NCI-H524 (cell line): ENCODE results near the gene RAI1.

ENCODE experiments used
- DNase-seq, 2 experiments: peaks; one replicate each; lab custom pipeline; 2025; lab: John Stamatoyannopoulos, UW

The RAI1 gene

DNA sequence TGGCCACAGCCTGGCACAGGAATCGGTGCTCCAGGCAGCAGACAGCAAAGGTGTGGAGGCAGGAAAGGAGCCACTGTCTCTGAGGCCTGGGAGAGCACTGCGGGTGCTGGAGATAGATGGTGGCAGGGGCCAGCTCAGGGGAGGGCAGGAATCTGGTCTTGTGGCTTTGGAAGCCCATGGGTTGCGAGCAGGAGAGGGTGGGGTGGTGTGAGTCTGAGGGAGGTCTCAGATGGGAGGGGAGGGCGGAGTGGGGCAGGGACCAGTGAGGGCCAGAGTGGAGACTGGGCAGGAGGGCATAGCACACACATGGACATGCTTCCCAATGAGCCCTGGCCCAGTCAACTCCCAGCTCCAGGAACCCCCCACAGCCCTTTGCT, 85.5 kb downstream of the RAI1 start:
- DNase-seq, result no peak

DNA sequence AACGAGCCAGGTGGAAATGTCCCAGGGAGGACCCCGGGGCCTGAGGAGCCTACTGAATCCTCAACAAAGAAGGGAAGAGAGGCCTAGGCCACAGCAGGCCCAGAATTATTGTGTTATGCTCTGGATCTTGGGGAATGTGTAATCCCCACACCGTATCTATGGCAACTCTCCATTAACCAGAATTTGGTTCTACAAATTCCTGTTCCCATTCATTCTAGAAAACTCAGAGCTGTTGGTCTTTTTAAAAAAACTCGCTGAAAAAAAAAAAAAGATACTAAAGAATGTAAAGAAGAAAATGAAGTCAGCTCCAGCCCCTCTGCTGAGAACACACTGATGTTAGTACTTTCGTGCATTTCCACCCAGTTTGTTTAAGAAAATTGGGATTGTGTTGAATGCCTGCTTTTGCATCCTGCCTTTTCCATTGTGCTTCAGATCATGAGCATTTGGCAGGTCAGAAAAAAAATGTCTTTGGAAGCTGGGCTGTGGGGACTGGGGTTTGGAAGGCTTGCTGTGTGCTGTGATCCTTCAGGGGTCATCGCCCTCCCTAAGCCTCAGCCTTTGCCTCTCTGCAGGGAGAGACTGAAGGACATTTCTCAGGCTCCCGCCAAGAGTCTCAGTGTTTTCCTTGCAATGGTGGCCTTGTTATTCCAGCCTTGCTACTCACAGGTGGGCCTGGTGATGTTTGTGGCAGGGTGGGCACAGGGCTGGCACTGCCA, 86.1 kb downstream of the RAI1 start:
- no peak for DNase-seq

DNA sequence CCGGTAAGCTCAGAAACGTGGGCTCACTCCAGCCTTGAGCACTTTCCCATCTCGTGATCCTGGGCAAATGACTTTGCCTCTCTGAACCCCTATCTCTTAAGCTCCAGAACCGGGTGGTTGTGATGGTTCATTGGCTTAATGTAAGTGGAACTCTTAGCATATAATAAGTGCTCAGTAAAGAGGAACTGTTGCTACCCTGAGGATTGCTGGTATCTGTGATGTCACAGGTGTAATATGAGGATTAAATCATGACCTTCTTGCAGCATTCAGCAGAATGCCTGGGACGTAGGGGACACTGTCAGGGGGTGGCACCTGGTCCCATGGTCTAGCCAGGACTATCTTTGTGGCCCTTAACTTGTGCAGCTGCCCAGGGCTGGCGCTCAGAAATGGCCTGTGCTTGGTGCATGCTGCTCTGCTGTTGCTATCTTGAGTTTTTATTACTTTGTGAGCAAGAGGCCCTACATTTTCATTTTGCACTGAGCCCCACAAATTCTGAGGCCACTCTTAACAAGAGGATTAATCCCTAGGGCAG, 86.7 kb downstream of the RAI1 start:
- DNase-seq, result no peak

DNA sequence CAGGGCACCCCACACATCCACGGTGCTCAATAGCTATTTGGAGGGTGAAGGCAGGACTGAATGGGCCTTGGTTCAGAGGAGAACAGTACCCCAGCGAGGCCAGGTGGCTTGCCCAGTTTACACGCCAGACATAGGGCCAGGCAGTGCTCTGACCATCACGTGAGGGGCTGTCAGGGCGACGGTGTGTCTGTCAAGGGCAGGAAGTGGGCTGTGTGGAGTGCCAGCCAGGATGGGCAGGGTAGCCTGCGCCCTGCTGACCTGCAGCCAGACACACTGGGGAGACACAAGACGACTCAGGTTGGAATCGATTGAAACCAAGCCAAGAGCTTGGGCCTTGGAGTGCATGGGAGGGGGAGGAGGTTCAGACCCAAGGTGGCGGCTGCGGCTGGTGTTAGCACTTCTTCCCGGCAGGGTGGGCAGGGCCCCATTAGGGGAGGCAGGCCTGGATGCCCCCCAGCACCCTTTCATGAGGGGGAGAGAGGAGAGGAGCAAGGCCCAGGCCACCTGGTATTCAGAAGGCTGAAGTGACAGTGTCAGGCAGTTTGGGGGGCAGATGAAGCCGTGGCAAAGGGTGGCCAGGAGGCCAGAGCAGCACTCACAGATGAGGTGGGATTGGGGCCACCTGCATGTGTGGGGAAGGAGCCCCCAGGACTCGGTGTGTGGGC, 87.3 kb downstream of the RAI1 start:
- peak in 1 of 2 experiments; percentile 22 for DNase-seq

DNA sequence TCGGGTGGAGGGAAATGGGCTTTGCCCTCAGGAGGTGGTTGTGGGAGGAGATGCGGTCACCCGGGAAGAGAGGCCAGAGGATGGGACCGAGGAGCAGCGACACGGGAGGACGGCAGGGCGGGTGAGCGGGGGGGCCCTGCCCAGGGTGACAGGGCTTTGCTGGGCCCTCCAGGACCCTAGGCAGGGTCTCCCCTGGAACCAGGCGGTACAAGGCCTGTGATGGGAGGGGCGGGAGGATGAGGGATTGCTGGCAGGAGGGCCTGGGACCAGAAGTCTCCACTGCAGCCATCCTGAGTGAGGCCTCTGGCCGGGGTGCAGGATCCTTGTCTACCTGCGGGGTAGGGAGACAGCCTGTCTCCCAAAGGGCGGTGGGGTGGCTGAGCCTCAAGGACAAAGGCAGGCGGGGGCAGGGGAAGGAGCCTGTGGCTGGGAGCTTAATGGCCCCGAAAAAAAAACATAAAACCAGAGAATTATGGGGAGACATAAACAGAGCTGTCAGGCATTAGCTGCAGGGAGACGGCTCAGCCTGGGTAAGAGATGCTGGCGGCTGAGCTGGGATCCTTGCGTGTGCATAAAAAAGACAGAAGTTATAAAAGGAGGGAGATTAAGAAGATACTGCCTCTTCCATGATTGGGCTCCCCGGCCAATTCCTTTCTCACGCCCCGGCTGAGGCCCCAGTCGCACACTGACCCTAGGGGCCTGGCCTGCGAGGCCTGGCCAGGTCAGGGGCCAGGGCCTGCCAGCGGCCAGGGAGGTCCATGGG, 88.8 kb downstream of the RAI1 start:
- no peak for DNase-seq

DNA sequence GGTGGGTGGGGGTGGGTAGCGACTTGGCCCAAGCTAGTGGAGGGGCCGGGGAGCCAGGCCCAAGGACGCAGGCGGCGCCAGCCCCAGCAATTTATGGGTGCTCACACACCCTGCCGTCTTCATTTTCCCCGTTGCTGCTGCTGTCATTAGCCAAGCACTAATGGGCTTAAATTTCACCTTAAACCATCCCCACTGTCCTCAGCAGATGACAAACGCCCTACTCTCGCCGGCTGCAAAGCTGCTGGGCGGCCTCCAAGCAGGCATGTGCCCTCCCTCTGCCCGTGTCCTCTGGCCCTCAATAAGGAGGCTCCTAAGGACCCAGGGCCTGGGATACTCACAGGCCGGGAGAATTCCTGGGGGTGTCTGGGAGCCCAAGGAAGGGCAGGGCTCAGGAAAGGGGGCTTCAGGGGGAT, 89.4 kb downstream of the RAI1 start:
- peak; percentile 31 to 52 for DNase-seq

DNA sequence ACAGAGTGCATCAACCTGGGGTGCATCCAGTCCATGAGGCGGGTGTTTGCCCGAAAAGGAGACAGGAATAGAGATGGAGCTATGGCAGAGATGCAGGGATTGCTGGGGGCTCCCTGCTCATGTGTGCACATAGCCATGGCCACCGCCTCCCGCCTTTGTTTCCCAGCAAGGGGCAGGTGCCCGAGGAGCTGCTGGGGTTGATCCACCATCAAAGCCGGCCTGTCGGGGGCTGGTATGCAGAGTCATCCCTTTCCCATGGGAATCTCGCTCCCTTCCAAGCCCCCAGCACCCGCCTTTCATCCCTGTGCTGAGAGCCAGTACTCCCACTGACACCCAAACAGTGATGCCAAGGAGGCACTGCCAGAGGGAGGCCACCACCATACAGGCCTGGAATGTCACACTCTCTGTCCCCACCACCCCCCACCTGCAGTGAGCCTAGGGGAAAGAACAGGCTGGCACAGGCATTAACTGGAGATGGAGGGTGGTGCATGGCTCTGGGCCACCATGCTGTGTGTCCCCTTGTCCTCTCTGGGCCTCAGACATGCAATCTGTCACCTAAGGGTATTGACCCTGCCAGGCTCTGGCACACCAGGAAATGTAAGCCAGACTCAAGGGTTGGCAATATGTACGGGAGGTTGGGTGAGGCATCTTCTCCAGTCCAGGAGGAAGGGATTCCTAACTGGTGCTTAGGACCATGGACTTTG, 90.4 kb downstream of the RAI1 start:
- no peak for DNase-seq

DNA sequence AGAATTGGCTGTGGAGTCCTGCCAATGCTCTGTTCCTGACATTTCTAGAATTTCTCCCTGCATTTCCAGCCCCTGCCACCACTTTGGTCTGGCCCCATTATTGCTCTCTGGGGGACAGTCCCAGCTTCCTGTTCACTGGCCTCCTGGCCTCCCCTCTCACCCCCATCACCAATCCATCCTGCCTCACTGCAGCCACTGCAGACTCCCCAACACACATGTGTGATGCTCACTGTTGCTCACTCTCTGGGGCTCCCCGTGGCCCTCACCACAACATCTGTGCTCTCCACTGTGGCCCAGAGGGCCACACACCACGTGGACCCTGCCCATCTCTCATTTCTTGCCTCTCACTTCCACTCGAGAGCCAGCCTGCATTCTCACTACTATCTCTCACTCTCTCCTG, 91.0 kb downstream of the RAI1 start:
- no peak for DNase-seq

DNA sequence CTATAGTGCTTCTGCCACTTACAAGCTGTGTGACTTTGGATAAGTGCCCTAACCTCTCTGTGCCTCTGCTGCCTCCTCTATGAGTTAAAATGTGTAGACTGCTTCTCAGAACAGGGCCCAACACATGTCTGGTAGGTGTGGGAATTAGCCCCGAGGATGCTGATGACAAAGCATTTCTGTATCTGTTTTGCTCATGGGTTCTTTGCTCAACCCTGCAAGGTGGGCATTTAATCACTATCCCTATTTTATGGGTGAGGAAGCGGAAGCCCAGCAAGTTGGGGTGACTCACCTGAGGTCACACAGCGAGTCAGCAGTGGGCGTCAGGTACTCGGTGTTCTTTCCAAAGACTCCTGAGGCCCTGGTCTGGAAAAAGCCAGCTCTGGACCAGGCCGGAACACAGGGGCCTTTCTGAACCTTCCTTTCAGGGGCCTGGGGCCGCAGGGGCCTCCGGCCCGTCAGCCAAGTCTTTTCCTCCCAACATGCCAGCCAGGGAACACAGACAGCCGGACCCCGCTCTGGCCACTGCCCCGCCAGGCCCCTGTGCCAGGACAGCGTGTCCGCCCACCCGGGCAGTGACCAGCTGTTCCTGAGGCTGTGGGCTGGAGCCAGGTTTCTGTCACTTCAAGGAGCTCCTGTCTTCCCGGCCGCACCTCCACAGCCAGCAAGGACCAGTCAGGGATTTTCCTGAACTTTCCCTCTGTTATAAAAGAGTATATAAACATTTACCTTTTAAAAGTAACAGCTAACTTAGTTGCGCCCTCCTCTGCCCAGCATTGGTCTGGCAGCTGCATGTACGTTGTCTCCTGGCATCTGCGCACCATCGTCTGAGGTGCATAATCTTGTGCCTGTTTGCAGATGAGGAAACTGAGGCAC, 93.0 kb downstream of the RAI1 start:
- DNase-seq, result peak in 1 of 2 experiments; percentile 18

DNA sequence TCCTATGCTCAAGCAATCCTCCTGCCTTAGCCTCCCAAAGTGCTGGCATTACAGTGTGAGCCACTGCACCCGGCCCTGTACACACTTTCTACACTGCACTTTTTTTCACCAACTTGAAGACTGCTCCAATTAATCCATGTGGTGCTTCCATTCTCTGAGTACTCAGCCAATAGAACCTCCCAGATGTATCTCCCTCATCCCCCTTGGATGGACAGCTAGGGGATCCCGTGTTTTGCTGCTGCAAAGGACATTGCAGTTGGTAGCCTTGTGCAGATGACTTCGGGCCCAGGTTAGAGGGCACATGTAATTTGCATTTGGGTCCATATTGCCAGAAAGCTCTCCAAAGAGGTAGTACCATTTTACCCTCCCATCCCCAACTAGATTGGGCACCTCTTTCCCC, 95.6 kb downstream of the RAI1 start:
- no peak for DNase-seq

DNA sequence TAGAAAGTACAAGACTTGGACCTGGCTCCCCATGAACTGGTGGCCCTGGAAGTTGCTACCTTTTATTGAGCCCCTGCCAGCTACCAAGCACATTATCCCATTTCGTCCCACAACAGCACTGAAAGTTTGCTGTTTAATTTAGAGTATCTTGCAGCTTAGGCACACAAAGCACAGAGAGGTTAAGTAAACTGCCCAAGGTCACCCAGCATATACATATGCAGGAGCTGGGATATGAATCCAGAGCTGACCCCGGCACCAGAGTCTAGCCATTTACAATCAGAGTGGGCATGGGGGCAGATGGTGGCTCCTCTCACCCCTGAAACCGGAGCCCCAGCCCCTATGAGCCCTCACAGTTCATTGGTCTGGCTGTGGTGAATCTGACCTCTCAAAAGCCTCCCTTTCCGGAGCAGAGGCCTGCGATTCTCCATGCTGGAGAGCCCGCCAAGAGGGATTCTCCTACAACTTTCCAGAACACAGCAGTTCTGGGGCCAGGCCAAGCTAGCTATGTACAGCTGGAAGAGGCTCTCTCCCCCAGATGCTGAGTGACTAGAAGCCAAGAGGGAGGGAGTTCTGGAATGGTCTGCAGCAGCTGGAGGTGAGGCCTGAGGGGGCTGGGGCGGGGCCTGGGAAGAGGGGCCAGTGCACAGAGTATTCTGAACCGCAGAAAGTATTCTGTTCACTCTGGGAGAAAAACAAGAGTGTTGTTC, 97.2 kb downstream of the RAI1 start:
- DNase-seq, result no peak

DNA sequence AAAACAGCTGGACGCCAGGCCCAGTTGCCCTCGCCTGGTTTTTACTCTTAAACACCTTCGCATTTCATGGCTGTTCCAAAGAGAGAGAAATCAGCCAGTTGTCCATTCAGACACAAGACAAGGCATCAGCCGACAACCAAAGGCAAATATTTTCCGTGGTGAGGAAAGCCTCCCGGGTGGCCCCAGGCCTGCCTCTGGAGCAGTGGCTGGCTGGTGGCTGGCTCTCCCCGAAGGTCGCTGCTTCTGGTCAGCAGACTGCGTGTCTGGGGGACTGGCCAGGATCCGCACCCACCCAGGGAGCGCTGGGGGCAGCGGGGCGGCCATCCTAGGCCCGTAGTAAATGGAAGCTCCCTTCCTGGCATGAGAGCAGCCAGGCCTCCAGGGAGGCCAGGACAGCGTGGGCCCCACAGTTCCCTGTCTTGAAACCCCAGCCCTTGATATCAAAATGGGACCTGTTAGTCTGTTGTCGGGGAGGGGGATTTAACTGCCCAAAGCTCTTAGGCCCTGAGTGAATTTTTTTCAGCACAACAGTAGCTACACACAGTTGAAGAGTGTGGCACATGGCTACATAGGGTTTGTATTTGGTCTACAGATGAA, 97.9 kb downstream of the RAI1 start:
- DNase-seq, result no peak

DNA sequence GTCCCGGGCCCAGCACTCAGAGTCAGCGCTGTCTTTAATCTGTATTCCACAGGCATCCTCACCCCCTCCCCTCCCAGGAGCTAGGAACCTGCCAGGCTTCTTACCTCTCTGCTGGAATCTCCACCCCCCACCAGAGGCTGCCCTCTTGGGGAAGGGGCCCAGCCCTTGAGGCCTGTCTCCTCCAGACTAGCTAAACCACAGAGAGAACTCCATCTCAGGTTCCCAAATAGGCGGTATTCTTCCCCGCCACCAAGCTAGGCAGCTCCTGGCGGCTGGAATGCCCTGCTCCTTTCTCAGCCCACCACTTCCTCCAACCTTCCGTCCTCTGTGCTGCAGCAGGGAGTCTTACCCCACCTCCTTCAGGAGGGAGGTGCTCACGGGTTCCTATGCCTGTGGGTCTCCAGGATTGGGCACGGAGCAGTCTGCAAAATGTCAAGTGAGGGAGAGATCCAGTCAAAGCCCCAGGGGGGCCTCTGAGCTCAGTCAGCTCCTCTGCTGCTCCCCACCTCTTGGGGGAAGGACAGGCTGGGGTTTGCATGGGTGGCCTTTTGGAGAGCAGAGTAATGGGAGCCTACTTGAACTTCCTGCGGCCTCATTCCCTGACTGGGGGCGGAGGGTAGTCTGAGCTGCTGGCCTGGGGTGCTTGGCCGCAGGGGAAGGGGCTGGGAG, 99.8 kb downstream of the RAI1 start:
- DNase-seq, result peak; percentile 57 to 83

DNA sequence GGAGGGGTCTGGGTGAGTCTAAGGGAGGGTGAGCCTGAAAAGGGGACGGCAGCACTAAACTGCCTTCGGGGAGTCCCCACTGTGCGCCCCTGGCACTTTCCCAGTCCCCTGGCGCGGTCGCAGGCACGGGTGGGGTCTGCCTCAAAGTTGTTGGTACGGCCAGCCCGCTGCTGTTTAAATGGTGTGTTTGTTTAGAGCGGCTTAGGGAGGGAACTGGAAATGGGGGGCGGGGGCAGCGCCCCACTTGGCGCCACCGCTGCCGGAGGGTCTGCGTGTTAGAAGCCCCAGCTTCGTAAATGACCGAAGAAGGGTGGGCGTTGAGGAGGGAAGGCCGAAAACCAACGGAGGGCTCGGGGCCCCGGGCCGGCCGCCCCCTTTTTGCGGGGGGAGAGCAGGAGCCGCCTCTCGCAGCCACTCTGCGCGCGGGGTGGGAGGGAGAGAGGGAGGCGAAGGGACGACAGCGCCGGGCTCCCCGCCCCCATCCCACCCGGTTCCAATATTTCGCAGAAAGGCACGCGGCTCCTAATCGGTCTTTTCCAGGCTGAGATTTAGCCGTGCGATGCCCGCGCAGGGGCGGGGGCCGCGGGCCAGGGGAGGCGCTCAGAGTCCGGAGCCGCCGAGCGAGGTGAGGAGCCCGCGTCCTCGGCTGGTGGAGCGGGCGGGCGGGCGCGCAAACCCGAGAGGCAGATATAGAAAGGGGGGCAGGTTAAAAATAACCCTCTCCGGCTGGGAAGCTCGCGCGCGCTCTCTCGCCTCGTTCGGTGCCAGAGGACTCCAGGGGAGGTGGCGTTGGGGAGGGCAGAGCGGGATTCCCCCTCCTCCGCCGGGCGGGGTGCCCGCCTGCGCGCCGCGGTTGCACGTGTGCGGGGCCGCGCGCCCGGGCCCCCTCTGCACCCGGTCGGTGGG, 100.6 kb downstream of the RAI1 start:
- peak; percentile 86 to 89 for DNase-seq

DNA sequence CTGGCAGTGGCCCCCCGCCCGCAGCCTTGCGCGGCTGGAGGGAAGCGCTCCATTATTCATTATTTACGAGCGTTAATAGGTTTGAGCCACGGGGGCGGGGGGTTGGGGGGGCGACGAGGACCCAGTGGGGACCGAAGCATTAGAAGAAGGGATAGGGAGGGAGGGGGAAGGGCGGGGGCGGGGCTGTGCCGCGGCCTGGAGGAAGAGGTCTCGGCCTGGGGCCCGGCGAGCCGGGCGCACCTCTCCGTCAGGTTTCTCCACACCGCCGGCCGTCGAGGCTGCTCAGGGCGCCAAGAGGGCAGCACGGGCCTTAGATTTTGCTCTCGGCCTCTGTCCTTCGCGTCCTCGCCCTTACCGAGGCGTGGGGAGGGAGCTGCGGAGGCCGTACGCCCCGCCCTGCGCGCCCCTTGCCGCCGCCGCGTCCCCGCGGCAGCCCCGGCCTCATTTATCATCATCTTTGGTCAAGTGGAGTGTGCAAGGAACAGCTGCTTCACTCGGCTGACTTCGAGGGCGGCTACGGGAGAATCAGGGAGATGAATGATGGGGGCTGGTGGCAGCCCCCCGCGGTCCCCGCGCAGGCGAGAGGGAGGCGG, 101.4 kb downstream of the RAI1 start:
- DNase-seq, result peak; percentile 68 to 89

DNA sequence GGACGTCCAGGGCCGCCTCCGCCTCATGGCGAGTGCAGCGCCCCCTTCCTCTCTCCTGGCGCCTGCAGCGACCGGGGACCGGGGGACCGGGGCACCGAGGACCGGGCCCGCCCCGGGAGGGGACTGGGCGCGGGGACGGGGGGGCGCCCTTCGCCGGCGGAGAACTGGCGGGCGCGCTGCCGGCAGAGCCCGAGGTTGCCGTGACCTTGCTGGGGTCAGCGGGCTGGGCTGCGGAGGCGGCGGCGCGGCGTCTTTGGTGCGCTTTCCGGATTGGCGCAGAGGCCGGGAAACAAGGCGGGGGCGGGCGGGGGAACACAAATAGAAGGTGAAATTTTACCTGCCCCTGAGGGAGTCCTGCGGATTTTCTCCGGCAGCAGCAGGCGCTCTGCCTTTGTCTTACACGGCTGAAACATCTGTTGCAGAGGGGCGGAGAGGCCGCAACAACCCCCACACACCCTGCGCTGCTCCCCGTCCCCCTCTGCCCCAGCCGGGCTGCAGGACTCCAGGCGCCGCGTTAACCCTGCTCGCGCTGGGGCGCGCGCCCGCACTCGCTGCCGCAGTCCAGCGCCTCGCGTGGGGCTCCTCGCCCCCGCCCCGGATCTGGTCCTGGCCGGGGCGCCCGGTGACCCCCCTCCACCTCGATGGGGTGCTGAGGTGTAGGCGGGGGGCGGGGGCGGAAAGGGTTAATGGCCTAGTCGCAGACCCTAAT, 102.0 kb downstream of the RAI1 start:
- peak; percentile 86 to 93 for DNase-seq
